Measurements from ENCODE around the gene SLF1. TPM values are rescaled to one million over a fixed set of nuclear protein-coding genes. Genes with fewer than 3 reads are reported as not detected.
"Not testable (repeated sequence)": the region's sequence is repeated elsewhere in the genome, so short reads cannot be mapped to it uniquely, and the experiment has no call there.

The SLF1 gene
- total RNA-seq, result 10 to 100 TPM; 10.8 to 16.2 TPM

GRCh38 chr5:94618493-94619328 is at the start of gene SLF1, which contains the start of gene KIAA0825:
Gene SLF1, plus strand, starts transcription at chr5:94618669. Its CDS starts 10,142 bp downstream, at chr5:94628811.
Gene KIAA0825, minus strand, starts transcription at chr5:94618604. Its CDS starts 81,478 bp downstream, at chr5:94537126.
- Mint-ChIP-seq H3K9me3 (no peaks in the 10 kb centered on the region), H3K4me3 (peak within 1 kb of the TSS; percentile 95), H3K4me1 (peaks cover 19% of the 10 kb centered on the region), H3K27me3 (no peaks in the 10 kb centered on the region), H3K27ac (peak within 1 kb of the TSS; percentile 96), H3K36me3 (ENCODE audit: low read depth) (peaks cover 6% of the 10 kb centered on the region)
- peak; percentile 96 for ATAC-seq (replicated peaks)

- Mint-ChIP-seq H3K9me3 (no peaks in the 10 kb centered on the region), H3K27me3 (no peaks in the 10 kb centered on the region), H3K4me1 (peaks cover 21% of the 10 kb centered on the region), H3K36me3 (ENCODE audit: low read depth) (no peaks in the 10 kb centered on the region), H3K27ac (no peak overlapping the region), H3K4me3 (no peak overlapping the region)
- no peak for ATAC-seq (replicated peaks)
Observed at GRCh38 chr5:94571415-94571814, 47.1 kb upstream of the SLF1 start.

- H3K27me3 Mint-ChIP-seq; H3K36me3 Mint-ChIP-seq (ENCODE audit: low read depth); ATAC-seq (replicated peaks); H3K9me3 Mint-ChIP-seq; H3K4me3 Mint-ChIP-seq: not testable (repeated sequence)
- Mint-ChIP-seq H3K27ac (peak overlapping the region; percentile 58), H3K4me1 (peaks cover 32% of the 10 kb centered on the region)
Observed at GRCh38 chr5:94573349-94573748, 45.1 kb upstream of the SLF1 start.

- H3K4me1 Mint-ChIP-seq, result peaks cover 32% of the 10 kb centered on the region
- ATAC-seq (replicated peaks), result peak; percentile 84
- peak overlapping the region; percentile 54 for H3K4me3 Mint-ChIP-seq
- H3K36me3 Mint-ChIP-seq (ENCODE audit: low read depth), result no peaks in the 10 kb centered on the region
- no peaks in the 10 kb centered on the region for H3K9me3 Mint-ChIP-seq
- H3K27ac Mint-ChIP-seq, result peak overlapping the region; percentile 82
- H3K27me3 Mint-ChIP-seq, result no peaks in the 10 kb centered on the region
Observed at GRCh38 chr5:94575196-94575595, 43.3 kb upstream of the SLF1 start.

- no peaks in the 10 kb centered on the region for H3K36me3 Mint-ChIP-seq (ENCODE audit: low read depth)
- peak; percentile 74 for ATAC-seq (replicated peaks)
- H3K4me1 Mint-ChIP-seq, result peaks cover 32% of the 10 kb centered on the region
- peak overlapping the region; percentile 32 for H3K27ac Mint-ChIP-seq
- peak overlapping the region; percentile 37 for H3K4me3 Mint-ChIP-seq
- H3K27me3 Mint-ChIP-seq, result no peaks in the 10 kb centered on the region
- H3K9me3 Mint-ChIP-seq, result no peaks in the 10 kb centered on the region
Observed at GRCh38 chr5:94577466-94578245, 40.8 kb upstream of the SLF1 start.

- H3K27me3 Mint-ChIP-seq, result no peaks in the 10 kb centered on the region
- H3K4me1 Mint-ChIP-seq, result no peaks in the 10 kb centered on the region
- no peak for ATAC-seq (replicated peaks)
- H3K27ac Mint-ChIP-seq, result no peak overlapping the region
- H3K36me3 Mint-ChIP-seq (ENCODE audit: low read depth), result no peaks in the 10 kb centered on the region
- H3K4me3 Mint-ChIP-seq, result no peak overlapping the region
- H3K9me3 Mint-ChIP-seq, result peaks cover 6% of the 10 kb centered on the region
Observed at GRCh38 chr5:94595281-94595840, 23.1 kb upstream of the SLF1 start.

GRCh38 chr5:94613583-94613982 is 4.9 kb upstream of the SLF1 start:
- Mint-ChIP-seq H3K27ac (no peak overlapping the region), H3K36me3 (ENCODE audit: low read depth) (no peaks in the 10 kb centered on the region), H3K4me1 (peaks cover 11% of the 10 kb centered on the region), H3K27me3 (no peaks in the 10 kb centered on the region), H3K9me3 (no peaks in the 10 kb centered on the region), H3K4me3 (no peak overlapping the region)
- ATAC-seq (replicated peaks), result no peak

GRCh38 chr5:94614156-94614805 is 4.2 kb upstream of the SLF1 start:
- no peaks in the 10 kb centered on the region for H3K9me3 Mint-ChIP-seq
- no peak overlapping the region for H3K27ac Mint-ChIP-seq
- peaks cover 12% of the 10 kb centered on the region for H3K4me1 Mint-ChIP-seq
- ATAC-seq (replicated peaks), result no peak
- no peak overlapping the region for H3K4me3 Mint-ChIP-seq
- H3K36me3 Mint-ChIP-seq (ENCODE audit: low read depth), result peaks cover 4% of the 10 kb centered on the region
- no peaks in the 10 kb centered on the region for H3K27me3 Mint-ChIP-seq

GRCh38 chr5:94615862-94616261 is 2.6 kb upstream of the SLF1 start:
- Mint-ChIP-seq H3K9me3 (no peaks in the 10 kb centered on the region), H3K4me3 (no peak overlapping the region), H3K4me1 (peaks cover 16% of the 10 kb centered on the region), H3K27ac (no peak overlapping the region), H3K27me3 (no peaks in the 10 kb centered on the region), H3K36me3 (ENCODE audit: low read depth) (peaks cover 6% of the 10 kb centered on the region)
- no peak for ATAC-seq (replicated peaks)

GRCh38 chr5:94618029-94618492 is 408 bp upstream of the SLF1 start:
- Mint-ChIP-seq H3K4me3 (peak overlapping the region; percentile 95), H3K27me3 (no peaks in the 10 kb centered on the region), H3K27ac (peak overlapping the region; percentile 96), H3K36me3 (ENCODE audit: low read depth) (peaks cover 6% of the 10 kb centered on the region), H3K9me3 (no peaks in the 10 kb centered on the region), H3K4me1 (peaks cover 19% of the 10 kb centered on the region)
- ATAC-seq (replicated peaks), result peak; percentile 45

- Mint-ChIP-seq H3K4me3 (peak overlapping the region; percentile 95), H3K9me3 (no peaks in the 10 kb centered on the region), H3K27ac (no peak overlapping the region), H3K36me3 (ENCODE audit: low read depth) (peaks cover 6% of the 10 kb centered on the region), H3K27me3 (no peaks in the 10 kb centered on the region), H3K4me1 (peaks cover 19% of the 10 kb centered on the region)
- ATAC-seq (replicated peaks), result no peak
Observed at GRCh38 chr5:94620256-94620655, 1.8 kb downstream of the SLF1 start.

- Mint-ChIP-seq H3K27me3 (no peaks in the 10 kb centered on the region), H3K27ac (no peak overlapping the region), H3K4me1 (peaks cover 19% of the 10 kb centered on the region), H3K36me3 (ENCODE audit: low read depth) (peaks cover 6% of the 10 kb centered on the region), H3K9me3 (no peaks in the 10 kb centered on the region), H3K4me3 (peak overlapping the region; percentile 22)
- ATAC-seq (replicated peaks), result no peak
Observed at GRCh38 chr5:94621763-94622162, 3.3 kb downstream of the SLF1 start.

- ATAC-seq (replicated peaks), result no peak
- Mint-ChIP-seq H3K36me3 (ENCODE audit: low read depth) (peaks cover 6% of the 10 kb centered on the region), H3K27ac (no peak overlapping the region), H3K4me3 (no peak overlapping the region), H3K27me3 (no peaks in the 10 kb centered on the region), H3K4me1 (peaks cover 16% of the 10 kb centered on the region), H3K9me3 (no peaks in the 10 kb centered on the region)
Observed at GRCh38 chr5:94623011-94623410, 4.5 kb downstream of the SLF1 start.

GRCh38 chr5:94623877-94624276 is 5.4 kb downstream of the SLF1 start:
- H3K36me3 Mint-ChIP-seq (ENCODE audit: low read depth), result peaks cover 10% of the 10 kb centered on the region
- H3K27me3 Mint-ChIP-seq, result no peaks in the 10 kb centered on the region
- no peak overlapping the region for H3K4me3 Mint-ChIP-seq
- ATAC-seq (replicated peaks), result no peak
- H3K9me3 Mint-ChIP-seq, result no peaks in the 10 kb centered on the region
- H3K4me1 Mint-ChIP-seq, result peaks cover 16% of the 10 kb centered on the region
- H3K27ac Mint-ChIP-seq, result no peak overlapping the region

Measured in activated T-helper 17 cell treated with anti-CD3 and anti-CD28 coated beads, Interleukin-2, amount 50 U/mL, for 72 hours (primary cell).